ENCODE results near the gene COL9A3.
"Not testable (repeated sequence)": the region's sequence is repeated elsewhere in the genome, so short reads cannot be mapped to it uniquely, and the experiment has no call there.

Gene COL9A3

GRCh38 chr20:62859721-62860120 is 42.9 kb downstream of the COL9A3 start:
- in situ Hi-C loops (cut with MboI; ENCODE audit: low sequenced_read_pairs), result no loop called here
- Histone ChIP-seq H3K9me3 (no peaks in the 10 kb centered on the region; the same call in 1 of the 2 replicates), H3K27me3 (ENCODE audit: low read depth) (no peaks in the 10 kb centered on the region), H3K4me1 (peaks cover 15% of the 10 kb centered on the region), H3K4me3 (peak overlapping the region; percentile 51), H3K36me3 (replicated peaks) (peaks cover 32% of the 10 kb centered on the region)
- DNase-seq (ENCODE audit: low spot score in 2 of 2), result no peak

- in situ Hi-C loops (cut with MboI; ENCODE audit: low sequenced_read_pairs), result no loop called here
- Histone ChIP-seq H3K9me3 (no peaks in the 10 kb centered on the region; the same call in none of the 2 replicates), H3K27me3 (ENCODE audit: low read depth) (no peaks in the 10 kb centered on the region), H3K4me1 (peaks cover 15% of the 10 kb centered on the region), H3K36me3 (replicated peaks) (peaks cover 25% of the 10 kb centered on the region), H3K4me3 (peak overlapping the region; percentile 51)
- DNase-seq (ENCODE audit: low spot score in 2 of 2), result peak; percentile 37 to 48
These were observed 43.6 kb downstream of the COL9A3 start for GRCh38 chr20:62860391-62860923.

GRCh38 chr20:62860924-62861691 is 44.3 kb downstream of the COL9A3 start:
- no peaks in the 10 kb centered on the region; the same call in none of the 2 replicates for H3K9me3 ChIP-seq
- peak overlapping the region; percentile 51 for H3K4me3 ChIP-seq
- peaks cover 15% of the 10 kb centered on the region for H3K4me1 ChIP-seq
- in situ Hi-C loops (cut with MboI; ENCODE audit: low sequenced_read_pairs), result no loop called here
- peaks cover 21% of the 10 kb centered on the region for H3K36me3 ChIP-seq (replicated peaks)
- DNase-seq (ENCODE audit: low spot score in 2 of 2), result peak in 1 of 2 experiments; percentile 35
- H3K27me3 ChIP-seq (ENCODE audit: low read depth), result no peaks in the 10 kb centered on the region

- Histone ChIP-seq H3K36me3 (replicated peaks) (peaks cover 19% of the 10 kb centered on the region), H3K4me1 (peaks cover 15% of the 10 kb centered on the region), H3K27me3 (ENCODE audit: low read depth) (no peaks in the 10 kb centered on the region), H3K4me3 (peak within 1 kb of the TSS; percentile 51), H3K9me3 (no peaks in the 10 kb centered on the region; the same call in none of the 2 replicates)
- DNase-seq (ENCODE audit: low spot score in 2 of 2), result peak; percentile 72 to 91
- in situ Hi-C loops (cut with MboI; ENCODE audit: low sequenced_read_pairs), result no loop called here
These were observed 45.0 kb downstream of the COL9A3 start, which contains the start of gene TCFL5 for GRCh38 chr20:62861726-62862336. Gene TCFL5 (minus strand): TSS chr20:62861822. CDS start chr20:62861670, 152 bp downstream.

- in situ Hi-C loops (cut with MboI; ENCODE audit: low sequenced_read_pairs), result no loop called here
- no peak overlapping the region for H3K4me3 ChIP-seq
- H3K36me3 ChIP-seq (replicated peaks), result peaks cover 2% of the 10 kb centered on the region; the same call in 1 of the 2 replicates
These were observed 47.4 kb downstream of the COL9A3 start for GRCh38 chr20:62864207-62864606.

GRCh38 chr20:62872184-62872847 is 55.5 kb downstream of the COL9A3 start:
- no peaks in the 10 kb centered on the region for H3K9me3 ChIP-seq
- no peaks in the 10 kb centered on the region for H3K27me3 ChIP-seq (ENCODE audit: low read depth)
- in situ Hi-C loops (cut with MboI; ENCODE audit: low sequenced_read_pairs), result no loop called here
- no peaks in the 10 kb centered on the region for H3K36me3 ChIP-seq (replicated peaks)
- DNase-seq (ENCODE audit: low spot score in 2 of 2), result no peak
- no peaks in the 10 kb centered on the region for H3K4me1 ChIP-seq
- no peak overlapping the region for H3K4me3 ChIP-seq

More at GRCh38 chr20:62864207-62864606, 47.4 kb downstream of the COL9A3 start:
- no peaks in the 10 kb centered on the region for H3K27me3 ChIP-seq (ENCODE audit: low read depth)
- H3K4me1 ChIP-seq, result peaks cover 15% of the 10 kb centered on the region
- DNase-seq (ENCODE audit: low spot score in 2 of 2), result no peak
- no peaks in the 10 kb centered on the region; the same call in none of the 2 replicates for H3K9me3 ChIP-seq

- in situ Hi-C loops (cut with MboI; ENCODE audit: low sequenced_read_pairs), result no loop called here
These were observed 56.0 kb downstream of the COL9A3 start for GRCh38 chr20:62872862-62873261.

GRCh38 chr20:62873280-62873679 is 56.4 kb downstream of the COL9A3 start:
- no peak for DNase-seq (ENCODE audit: low spot score in 2 of 2)
- no peaks in the 10 kb centered on the region for H3K9me3 ChIP-seq
- no peaks in the 10 kb centered on the region for H3K27me3 ChIP-seq (ENCODE audit: low read depth)
- H3K4me1 ChIP-seq, result no peaks in the 10 kb centered on the region
- H3K4me3 ChIP-seq, result no peak overlapping the region
- in situ Hi-C loops (cut with MboI; ENCODE audit: low sequenced_read_pairs), result no loop called here
- no peaks in the 10 kb centered on the region for H3K36me3 ChIP-seq (replicated peaks)

More at GRCh38 chr20:62872862-62873261, 56.0 kb downstream of the COL9A3 start:
- Histone ChIP-seq H3K9me3 (no peaks in the 10 kb centered on the region), H3K36me3 (replicated peaks) (no peaks in the 10 kb centered on the region), H3K4me1 (no peaks in the 10 kb centered on the region), H3K27me3 (ENCODE audit: low read depth) (no peaks in the 10 kb centered on the region), H3K4me3 (no peak overlapping the region)
- DNase-seq (ENCODE audit: low spot score in 2 of 2), result no peak

- H3K4me1 ChIP-seq; H3K4me3 ChIP-seq; in situ Hi-C loops (cut with MboI; ENCODE audit: low sequenced_read_pairs); H3K9me3 ChIP-seq; H3K27me3 ChIP-seq (ENCODE audit: low read depth); H3K36me3 ChIP-seq (replicated peaks): not testable (repeated sequence)
- DNase-seq (ENCODE audit: low spot score in 2 of 2), result peak; percentile 34 to 75
These were observed 56.8 kb downstream of the COL9A3 start for GRCh38 chr20:62873681-62874031.

GRCh38 chr20:62874964-62875344 is 58.1 kb downstream of the COL9A3 start:
- H3K4me3 ChIP-seq, result no peak overlapping the region
- no peaks in the 10 kb centered on the region for H3K36me3 ChIP-seq (replicated peaks)
- in situ Hi-C loops (cut with MboI; ENCODE audit: low sequenced_read_pairs), result no loop called here
- no peaks in the 10 kb centered on the region for H3K9me3 ChIP-seq
- no peak for DNase-seq (ENCODE audit: low spot score in 2 of 2)
- no peaks in the 10 kb centered on the region for H3K27me3 ChIP-seq (ENCODE audit: low read depth)
- no peaks in the 10 kb centered on the region for H3K4me1 ChIP-seq

GRCh38 chr20:62875419-62876361 is 58.8 kb downstream of the COL9A3 start:
- in situ Hi-C loops (cut with MboI; ENCODE audit: low sequenced_read_pairs), result no loop called here
- Histone ChIP-seq H3K4me1 (no peaks in the 10 kb centered on the region), H3K4me3 (no peak overlapping the region), H3K27me3 (ENCODE audit: low read depth) (no peaks in the 10 kb centered on the region), H3K9me3 (no peaks in the 10 kb centered on the region), H3K36me3 (replicated peaks) (no peaks in the 10 kb centered on the region)
- peak in 1 of 2 experiments; percentile 72 for DNase-seq (ENCODE audit: low spot score in 2 of 2)

- Histone ChIP-seq H3K36me3 (replicated peaks) (no peaks in the 10 kb centered on the region; the same call in 1 of the 2 replicates), H3K4me1 (no peaks in the 10 kb centered on the region), H3K27me3 (ENCODE audit: low read depth) (no peaks in the 10 kb centered on the region), H3K9me3 (no peaks in the 10 kb centered on the region), H3K4me3 (no peak overlapping the region)
- in situ Hi-C loops (cut with MboI; ENCODE audit: low sequenced_read_pairs), result no loop called here
- no peak for DNase-seq (ENCODE audit: low spot score in 2 of 2)
These were observed 59.7 kb downstream of the COL9A3 start for GRCh38 chr20:62876501-62876901.
